Measurements from ENCODE around the gene KIAA2012. TPM values are rescaled to one million over a fixed set of nuclear protein-coding genes. Genes with fewer than 3 reads are reported as not detected.

The KIAA2012 gene
- total RNA-seq, 2 experiments from 2014 or later, result not detected

DNA sequence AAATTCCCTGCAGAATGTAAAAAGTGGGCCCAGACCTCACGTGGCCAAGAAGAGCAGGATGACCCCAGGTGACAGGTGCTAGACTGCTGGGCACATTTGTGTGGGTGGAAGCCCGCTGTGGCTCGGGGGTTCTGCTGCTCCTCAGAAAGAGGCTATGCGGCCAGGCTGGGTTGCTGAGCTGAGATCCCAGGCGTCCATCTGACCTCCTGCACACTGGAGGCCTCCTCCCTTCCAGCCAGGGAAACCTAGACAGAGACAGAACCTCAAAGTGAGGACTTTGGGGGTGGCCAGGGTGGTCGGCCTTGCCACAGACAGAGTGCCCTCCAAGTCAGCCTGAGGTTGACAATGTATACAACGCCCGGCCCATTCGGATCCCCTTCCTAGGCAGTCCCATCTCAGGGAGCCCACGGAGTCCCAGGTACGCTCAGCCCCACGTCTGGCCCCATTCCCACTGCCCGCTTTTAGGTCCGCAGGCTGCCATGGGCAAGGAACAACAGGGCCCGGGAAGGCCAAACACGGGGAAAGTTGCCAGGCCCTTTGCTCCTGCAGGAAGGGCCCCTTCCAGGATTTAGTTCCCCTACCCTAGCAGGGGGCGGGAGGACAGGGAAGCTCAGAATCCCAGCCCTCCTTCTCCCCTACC, 75.6 kb downstream of the KIAA2012 start:
- Mint-ChIP-seq H3K27ac (no peak overlapping the region), H3K4me1 (ENCODE audit: low read depth) (no peaks in the 10 kb centered on the region), H3K4me3 (no peak overlapping the region), H3K36me3 (ENCODE audit: low read depth) (no peaks in the 10 kb centered on the region), H3K27me3 (ENCODE audit: low read depth) (peaks cover 13% of the 10 kb centered on the region), H3K9me3 (ENCODE audit: insufficient read depth) (no peaks in the 10 kb centered on the region)
- ATAC-seq (no peak), DNase-seq (no peak)
- POLR2A ChIA-PET, result no interaction called here
- CTCF ChIA-PET, result no interaction called here

DNA sequence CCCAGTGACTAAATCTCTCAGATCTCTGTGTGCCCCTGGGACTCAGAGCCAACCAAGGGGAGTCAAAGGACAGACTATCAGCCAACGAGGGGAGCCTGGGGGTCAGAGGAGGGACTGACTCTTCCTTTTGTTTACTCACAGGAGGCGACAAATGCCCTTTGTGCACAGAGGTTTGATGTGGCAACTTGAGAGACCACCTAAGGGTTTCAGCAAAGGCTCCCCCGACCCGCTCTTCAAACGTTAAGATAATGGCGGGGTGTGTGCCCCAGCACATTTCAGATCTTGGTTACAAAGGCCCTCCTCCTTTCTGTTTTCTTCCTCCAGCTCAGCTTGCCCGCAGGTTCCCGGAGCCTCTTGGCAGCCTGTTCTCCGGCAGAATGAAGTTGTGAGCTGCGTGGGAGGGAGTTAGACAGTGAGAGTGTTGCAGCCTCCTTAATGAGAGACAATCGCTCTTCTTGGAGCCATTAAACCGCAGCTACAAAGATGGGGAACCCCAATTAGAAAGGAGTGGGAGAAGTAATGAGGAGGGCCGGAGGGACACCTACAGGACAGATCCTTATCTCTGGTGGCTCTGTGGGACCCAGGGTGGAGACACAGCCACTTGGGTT, 76.2 kb downstream of the KIAA2012 start:
- ATAC-seq, result no peak
- CTCF ChIA-PET, result interaction anchor here (0.9 to 1.2 kb wide), 2 partner anchors 30 to 289 kb away, joined by 3 read pairs; no protein-coding TSS in a partner anchor
- POLR2A ChIA-PET, result no interaction called here

DNA sequence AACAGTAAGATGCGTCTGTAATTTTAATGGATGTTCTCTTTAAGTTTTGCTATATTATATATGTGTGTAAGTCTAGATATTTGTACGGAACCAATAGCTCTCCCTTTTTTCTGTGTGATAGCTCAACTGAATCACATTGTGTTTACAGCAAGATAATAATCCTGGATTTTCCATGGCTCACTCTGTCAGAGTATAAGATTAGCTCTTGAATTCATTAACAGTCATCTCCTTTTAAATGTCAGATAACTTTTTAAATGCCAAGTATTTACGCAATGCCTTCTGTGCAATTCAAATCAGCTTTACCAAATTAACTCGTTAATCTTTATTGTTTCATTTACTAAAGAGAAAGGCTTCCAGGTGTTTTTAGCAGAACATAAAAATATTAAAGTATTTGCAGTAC, 76.9 kb downstream of the KIAA2012 start:
- Mint-ChIP-seq H3K36me3 (ENCODE audit: low read depth) (no peaks in the 10 kb centered on the region), H3K9me3 (ENCODE audit: insufficient read depth) (no peaks in the 10 kb centered on the region), H3K27ac (no peak overlapping the region), H3K4me3 (no peak overlapping the region), H3K27me3 (ENCODE audit: low read depth) (peaks cover 14% of the 10 kb centered on the region), H3K4me1 (ENCODE audit: low read depth) (no peaks in the 10 kb centered on the region)
- DNase-seq (no peak), ATAC-seq (no peak)
- ChIA-PET CTCF (interaction anchor here (0.9 to 1.2 kb wide), 2 partner anchors 29 to 290 kb away, joined by 3 read pairs; no protein-coding TSS in a partner anchor), POLR2A (no interaction called here)

More for the DNA sequence above, 76.2 kb downstream of the KIAA2012 start:
- no peaks in the 10 kb centered on the region for H3K9me3 Mint-ChIP-seq (ENCODE audit: insufficient read depth)
- no peak overlapping the region for H3K27ac Mint-ChIP-seq
- no peaks in the 10 kb centered on the region for H3K4me1 Mint-ChIP-seq (ENCODE audit: low read depth)
- H3K27me3 Mint-ChIP-seq (ENCODE audit: low read depth), result peaks cover 9% of the 10 kb centered on the region
- no peak overlapping the region for H3K4me3 Mint-ChIP-seq
- no peaks in the 10 kb centered on the region for H3K36me3 Mint-ChIP-seq (ENCODE audit: low read depth)
- no peak for DNase-seq

DNA sequence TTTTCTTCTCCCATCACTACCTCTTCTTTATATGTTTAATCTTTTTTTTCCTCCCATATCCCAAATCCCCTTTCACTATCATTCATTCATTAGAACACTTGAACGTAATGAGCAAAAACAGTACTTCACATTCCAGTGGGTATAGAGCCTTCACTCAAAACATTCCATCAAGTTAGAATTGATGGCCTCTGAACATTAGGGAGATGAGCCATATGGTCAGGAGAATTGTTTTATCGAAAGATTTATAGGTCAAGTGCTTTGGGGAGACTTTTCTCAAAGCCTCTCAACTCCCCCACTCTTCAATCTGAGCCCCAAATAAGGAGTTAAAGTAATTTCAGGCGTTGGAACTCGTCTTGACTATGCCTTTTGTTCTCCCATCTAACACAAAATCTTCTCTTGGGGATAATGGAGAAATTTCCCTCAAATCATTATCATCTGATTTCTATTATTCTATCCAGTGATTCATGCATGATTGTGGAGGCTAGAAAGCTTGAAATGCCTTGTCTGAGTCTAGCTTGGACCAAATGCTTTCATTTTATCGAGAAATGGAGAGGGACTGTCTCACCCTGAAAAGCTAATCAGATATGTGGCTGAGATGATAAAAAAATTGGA, 79.2 kb downstream of the KIAA2012 start:
- no peaks in the 10 kb centered on the region for H3K36me3 Mint-ChIP-seq (ENCODE audit: low read depth)
- H3K9me3 Mint-ChIP-seq (ENCODE audit: insufficient read depth), result no peaks in the 10 kb centered on the region
- H3K27me3 Mint-ChIP-seq (ENCODE audit: low read depth), result peaks cover 21% of the 10 kb centered on the region
- no peak overlapping the region for H3K4me3 Mint-ChIP-seq
- POLR2A ChIA-PET, result interaction anchor here (0.7 kb wide), 1 partner anchor 804 kb away, joined by 4 read pairs; no protein-coding TSS in a partner anchor
- ATAC-seq (no peak), DNase-seq (no peak)
- no peaks in the 10 kb centered on the region for H3K4me1 Mint-ChIP-seq (ENCODE audit: low read depth)
- CTCF ChIA-PET, result no interaction called here
- H3K27ac Mint-ChIP-seq, result no peak overlapping the region

DNA sequence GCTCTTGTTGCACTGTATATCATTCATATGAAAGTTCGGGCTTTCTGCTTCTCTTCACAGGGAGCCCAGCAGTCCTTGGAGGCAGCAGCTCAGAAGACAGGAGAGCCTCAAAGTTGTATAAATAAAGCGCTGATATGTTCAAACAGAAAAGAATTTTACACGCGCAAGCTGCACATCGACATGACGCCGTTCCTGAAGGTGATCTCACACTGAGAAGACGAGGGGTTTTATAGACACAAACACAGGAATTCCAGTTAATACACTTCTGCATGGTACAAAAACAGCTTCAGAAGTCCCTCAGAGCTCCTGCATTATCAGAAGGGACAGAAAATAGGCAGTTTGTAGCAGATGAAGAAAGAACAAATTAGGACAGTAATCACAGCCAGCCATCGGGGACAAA, 81.6 kb downstream of the KIAA2012 start:
- peaks cover 25% of the 10 kb centered on the region for H3K27me3 Mint-ChIP-seq (ENCODE audit: low read depth)
- no peak overlapping the region for H3K4me3 Mint-ChIP-seq
- POLR2A ChIA-PET, result no interaction called here
- no peaks in the 10 kb centered on the region for H3K9me3 Mint-ChIP-seq (ENCODE audit: insufficient read depth)
- H3K4me1 Mint-ChIP-seq (ENCODE audit: low read depth), result no peaks in the 10 kb centered on the region
- no peak overlapping the region for H3K27ac Mint-ChIP-seq
- CTCF ChIA-PET, result no interaction called here
- no peak for DNase-seq
- no peaks in the 10 kb centered on the region for H3K36me3 Mint-ChIP-seq (ENCODE audit: low read depth)
- ATAC-seq, result no peak

DNA sequence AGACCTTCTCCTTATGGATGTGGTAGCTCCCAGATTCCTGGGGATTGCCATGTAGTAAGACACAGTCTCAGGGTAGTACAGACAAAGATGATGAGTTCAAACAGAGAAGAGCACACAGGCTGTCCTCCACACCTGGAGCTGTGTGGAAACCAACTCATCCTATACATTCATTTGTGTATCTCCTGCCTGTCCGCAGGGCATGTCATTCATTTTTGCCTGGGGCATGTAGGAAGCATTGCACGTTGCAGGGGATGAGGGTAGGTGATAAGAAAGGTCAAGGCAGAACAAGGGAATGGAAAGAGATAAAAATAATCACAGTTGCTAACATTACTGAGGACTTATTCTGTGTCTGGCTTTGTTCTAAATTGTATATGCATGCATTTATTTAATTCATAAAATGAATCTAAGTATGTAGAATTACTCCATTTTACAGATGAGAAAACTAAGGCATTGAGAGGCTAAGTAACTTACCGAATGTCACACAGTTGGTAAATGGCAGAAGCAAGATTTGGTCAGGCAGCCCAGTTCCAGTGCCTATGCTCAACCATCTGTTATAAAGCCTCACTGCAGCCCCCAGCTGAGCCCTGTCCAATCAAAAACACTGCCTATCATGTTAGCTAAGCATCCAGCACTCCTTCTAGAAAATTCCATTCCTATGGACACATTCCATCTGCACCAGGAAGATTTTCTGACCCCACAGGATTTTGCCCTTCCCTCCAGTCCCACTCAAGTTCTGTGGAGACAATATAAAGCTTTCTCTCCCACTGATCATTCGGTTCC, 84.3 kb downstream of the KIAA2012 start:
- ChIA-PET CTCF (interaction anchor here (0.8 kb wide), 1 partner anchor 22 kb away, joined by 3 read pairs; no protein-coding TSS in a partner anchor), POLR2A (no interaction called here)
- no peaks in the 10 kb centered on the region for H3K4me1 Mint-ChIP-seq (ENCODE audit: low read depth)
- ATAC-seq (no peak), DNase-seq (no peak)
- no peaks in the 10 kb centered on the region for H3K9me3 Mint-ChIP-seq (ENCODE audit: insufficient read depth)
- H3K27me3 Mint-ChIP-seq (ENCODE audit: low read depth), result peaks cover 20% of the 10 kb centered on the region
- no peaks in the 10 kb centered on the region for H3K36me3 Mint-ChIP-seq (ENCODE audit: low read depth)
- no peak overlapping the region for H3K4me3 Mint-ChIP-seq
- H3K27ac Mint-ChIP-seq, result no peak overlapping the region

DNA sequence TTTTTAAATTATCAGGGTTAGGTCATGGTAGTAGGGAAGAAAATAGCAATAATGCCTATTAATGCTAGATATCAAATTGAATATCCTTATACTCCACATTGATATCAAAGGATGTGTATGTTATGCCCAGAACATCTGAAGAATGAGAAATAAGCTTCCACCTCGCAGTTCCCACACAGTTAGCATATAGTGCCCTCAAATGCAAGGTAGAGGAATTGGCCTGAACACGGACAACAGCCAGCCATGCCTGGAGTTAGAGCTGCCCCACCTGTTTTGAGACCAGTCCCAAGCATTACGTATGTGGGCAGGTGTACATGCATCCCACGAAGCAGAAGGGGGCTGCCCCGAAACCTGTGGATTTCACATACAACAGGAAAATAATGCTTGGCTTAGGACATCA, 85.7 kb downstream of the KIAA2012 start:
- ChIA-PET POLR2A (no interaction called here), CTCF (no interaction called here)
- H3K27ac Mint-ChIP-seq, result no peak overlapping the region
- H3K27me3 Mint-ChIP-seq (ENCODE audit: low read depth), result peaks cover 16% of the 10 kb centered on the region
- H3K4me3 Mint-ChIP-seq, result no peak overlapping the region
- ATAC-seq (no peak), DNase-seq (no peak)
- no peaks in the 10 kb centered on the region for H3K4me1 Mint-ChIP-seq (ENCODE audit: low read depth)
- no peaks in the 10 kb centered on the region for H3K9me3 Mint-ChIP-seq (ENCODE audit: insufficient read depth)
- H3K36me3 Mint-ChIP-seq (ENCODE audit: low read depth), result no peaks in the 10 kb centered on the region

DNA sequence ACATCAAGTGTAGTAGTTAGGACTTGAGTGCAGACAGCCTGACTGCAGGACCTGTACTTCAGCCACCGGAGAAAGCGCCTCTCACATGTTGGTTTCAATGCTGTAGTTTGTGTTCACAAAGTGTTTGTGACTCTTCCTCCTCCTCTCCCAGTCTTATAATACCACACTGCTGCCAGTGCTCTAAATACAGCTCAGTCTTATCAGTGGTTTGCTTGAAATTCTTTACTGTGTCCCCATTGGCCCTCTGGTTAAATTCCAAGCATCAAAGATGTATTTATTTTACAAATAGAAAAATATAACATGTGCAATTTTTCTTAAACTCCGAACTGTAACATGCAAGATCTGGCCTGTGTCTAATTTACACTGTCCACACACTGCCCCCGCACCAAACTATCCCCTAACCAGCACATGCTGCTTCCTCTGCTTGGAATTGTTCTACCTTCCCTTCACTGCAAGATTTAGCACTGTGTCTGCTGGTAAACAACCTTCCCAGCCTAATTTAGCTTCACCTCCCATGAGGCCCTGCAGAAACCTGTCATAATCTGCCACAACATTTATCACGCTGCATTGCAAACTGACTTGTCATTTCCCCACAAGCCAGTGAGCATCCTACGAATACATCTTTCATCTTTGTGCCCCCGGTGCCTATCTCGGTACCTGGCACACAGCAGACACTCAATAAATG, 88.2 kb downstream of the KIAA2012 start:
- Mint-ChIP-seq H3K4me1 (ENCODE audit: low read depth) (no peaks in the 10 kb centered on the region), H3K4me3 (no peak overlapping the region), H3K9me3 (ENCODE audit: insufficient read depth) (no peaks in the 10 kb centered on the region), H3K36me3 (ENCODE audit: low read depth) (no peaks in the 10 kb centered on the region), H3K27ac (no peak overlapping the region), H3K27me3 (ENCODE audit: low read depth) (peaks cover 5% of the 10 kb centered on the region)
- CTCF ChIA-PET, result no interaction called here
- POLR2A ChIA-PET, result no interaction called here
- no peak for ATAC-seq
- no peak for DNase-seq

DNA sequence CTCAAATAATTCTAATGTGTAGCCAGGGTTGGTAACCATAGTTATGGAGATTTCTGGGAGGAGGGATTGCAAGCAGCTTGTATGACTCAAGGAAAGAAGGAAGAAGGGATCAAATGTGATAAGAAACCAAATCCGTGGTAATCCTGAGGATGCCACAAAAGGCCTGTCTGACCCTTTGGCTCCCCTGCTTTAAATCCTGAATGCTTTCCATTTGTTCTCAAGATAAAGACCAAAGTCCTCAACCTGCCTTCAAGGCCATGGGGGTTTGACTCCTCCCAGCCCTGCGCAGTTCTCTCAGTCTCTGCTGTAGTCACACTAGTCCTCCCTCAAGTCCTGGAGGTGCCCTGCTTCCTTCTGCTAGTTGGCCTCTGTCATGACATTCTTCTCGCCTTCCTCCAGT, 91.4 kb downstream of the KIAA2012 start:
- Mint-ChIP-seq H3K27me3 (ENCODE audit: low read depth) (no peaks in the 10 kb centered on the region), H3K4me3 (no peak overlapping the region), H3K4me1 (ENCODE audit: low read depth) (no peaks in the 10 kb centered on the region), H3K27ac (no peak overlapping the region), H3K9me3 (ENCODE audit: insufficient read depth) (no peaks in the 10 kb centered on the region), H3K36me3 (ENCODE audit: low read depth) (no peaks in the 10 kb centered on the region)
- ChIA-PET POLR2A (interaction anchor here (0.6 kb wide), 1 partner anchor 669 kb away, joined by 3 read pairs; no protein-coding TSS in a partner anchor), CTCF (interaction anchor here (0.8 kb wide), 1 partner anchor 14 kb away, joined by 3 read pairs; no protein-coding TSS in a partner anchor)
- ATAC-seq (no peak), DNase-seq (no peak)

DNA sequence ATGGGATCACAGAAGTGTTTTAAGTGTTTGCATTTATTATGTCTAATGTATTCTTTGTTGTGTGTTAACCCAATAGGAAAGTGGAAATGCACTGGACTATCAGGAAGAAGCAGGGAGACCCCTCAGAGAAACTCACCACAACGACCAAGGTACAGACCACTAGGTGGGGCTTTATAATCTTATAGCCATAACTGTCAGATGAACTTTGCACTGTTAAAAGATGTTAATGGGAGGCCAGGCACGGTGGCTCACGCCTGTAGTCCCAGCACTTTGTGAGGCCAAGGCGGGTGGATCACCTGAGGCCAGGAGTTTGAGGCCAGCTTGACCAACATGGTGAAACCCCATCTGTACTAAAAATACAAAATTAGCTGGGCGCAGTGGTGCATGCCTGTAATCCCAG, 92.2 kb downstream of the KIAA2012 start:
- Mint-ChIP-seq H3K27me3 (ENCODE audit: low read depth) (no peaks in the 10 kb centered on the region), H3K36me3 (ENCODE audit: low read depth) (no peaks in the 10 kb centered on the region), H3K4me3 (no peak overlapping the region), H3K4me1 (ENCODE audit: low read depth) (no peaks in the 10 kb centered on the region), H3K27ac (no peak overlapping the region), H3K9me3 (ENCODE audit: insufficient read depth) (no peaks in the 10 kb centered on the region)
- ChIA-PET CTCF (no interaction called here), POLR2A (no interaction called here)
- ATAC-seq, result no peak
- DNase-seq, result no peak

DNA sequence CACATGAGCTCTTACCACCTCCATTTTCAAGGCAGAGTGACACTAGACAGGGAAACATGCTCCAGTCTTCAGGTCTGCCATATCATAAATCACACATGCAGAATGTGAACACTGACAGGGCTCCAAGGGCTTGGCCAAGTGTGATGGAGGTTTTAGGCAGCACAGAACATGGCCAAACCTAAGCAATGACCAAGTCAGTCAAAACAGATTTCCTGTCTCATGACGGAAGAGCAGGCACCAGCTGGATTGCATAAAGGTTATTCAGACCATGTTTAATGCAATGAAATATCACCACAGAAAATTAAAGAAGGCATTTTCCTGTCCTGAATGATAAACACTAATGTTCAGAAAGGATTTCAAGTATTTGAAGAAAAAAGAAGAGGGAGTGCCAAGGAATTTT, 92.9 kb downstream of the KIAA2012 start:
- Mint-ChIP-seq H3K4me3 (no peak overlapping the region), H3K4me1 (ENCODE audit: low read depth) (no peaks in the 10 kb centered on the region), H3K27me3 (ENCODE audit: low read depth) (peaks cover 1% of the 10 kb centered on the region), H3K9me3 (ENCODE audit: insufficient read depth) (no peaks in the 10 kb centered on the region), H3K27ac (no peak overlapping the region), H3K36me3 (ENCODE audit: low read depth) (no peaks in the 10 kb centered on the region)
- ChIA-PET POLR2A (no interaction called here), CTCF (interaction anchor here (0.7 kb wide), 1 partner anchor 108 kb away, joined by 3 read pairs; no protein-coding TSS in a partner anchor)
- no peak for DNase-seq
- no peak for ATAC-seq

All from activated CD8-positive, alpha-beta T cell treated with anti-CD3 and anti-CD28 coated beads, Interleukin-2, amount 10 ng/mL, durations not matched to agents 7 days and 5 days (primary cell).